ENCODE measurements around the gene FGF12. TPM values are rescaled to one million over a fixed set of nuclear protein-coding genes. Genes with fewer than 3 reads are reported as not detected.

The FGF12 gene
- polyA plus RNA-seq, 1 experiment = not detected

- H3K4me3 ChIP-seq (ENCODE audit: low read depth, low read length) = no peak overlapping the region
- TF ChIP-seq CTCF (IDR thresholded peaks at IDR 0.05; ENCODE audit: low read depth, low read length) = no peak
- no peak overlapping the region for H3K27ac ChIP-seq (ENCODE audit: low read depth, low read length)
- H3K9me3 ChIP-seq (ENCODE audit: control insufficient read depth, insufficient read depth, low read length) = peaks cover 2% of the 10 kb centered on the region; the same call in 1 of the 2 replicates
- POLR2A ChIA-PET = no interaction called here
- no peaks in the 10 kb centered on the region for H3K27me3 ChIP-seq (ENCODE audit: control insufficient read depth, insufficient read depth, low read length)
- DNase-seq (ENCODE audit: low read depth, low spot score) = no peak
- CTCF ChIA-PET = no interaction called here
Measured at GRCh38 chr3:192260116-192261010, 467.0 kb downstream of the FGF12 start.

GRCh38 chr3:192259661-192260060 lies 467.7 kb downstream of the FGF12 start:
- TF ChIP-seq CTCF (IDR thresholded peaks at IDR 0.05; ENCODE audit: low read depth, low read length) = no peak
- POLR2A ChIA-PET = no interaction called here
- Histone ChIP-seq H3K27me3 (ENCODE audit: control insufficient read depth, insufficient read depth, low read length) (no peaks in the 10 kb centered on the region), H3K27ac (ENCODE audit: low read depth, low read length) (no peak overlapping the region), H3K9me3 (ENCODE audit: control insufficient read depth, insufficient read depth, low read length) (peaks cover 2% of the 10 kb centered on the region; the same call in 1 of the 2 replicates), H3K4me3 (ENCODE audit: low read depth, low read length) (no peak overlapping the region)
- CTCF ChIA-PET = no interaction called here
- DNase-seq (ENCODE audit: low read depth, low spot score) = no peak

- H3K9me3 ChIP-seq (ENCODE audit: control insufficient read depth, insufficient read depth, low read length) = peaks cover 2% of the 10 kb centered on the region; the same call in 1 of the 2 replicates
- no peak for DNase-seq (ENCODE audit: low read depth, low spot score)
- no peak overlapping the region for H3K4me3 ChIP-seq (ENCODE audit: low read depth, low read length)
- ChIA-PET CTCF (no interaction called here), POLR2A (no interaction called here)
- no peak for TF ChIP-seq CTCF (IDR thresholded peaks at IDR 0.05; ENCODE audit: low read depth, low read length)
- H3K27ac ChIP-seq (ENCODE audit: low read depth, low read length) = no peak overlapping the region
- H3K27me3 ChIP-seq (ENCODE audit: control insufficient read depth, insufficient read depth, low read length) = no peaks in the 10 kb centered on the region
Measured at GRCh38 chr3:192258721-192259120, 468.6 kb downstream of the FGF12 start.

GRCh38 chr3:192255839-192256238 lies 471.5 kb downstream of the FGF12 start:
- no peak overlapping the region for H3K4me3 ChIP-seq (ENCODE audit: low read depth, low read length)
- no peaks in the 10 kb centered on the region for H3K27me3 ChIP-seq (ENCODE audit: control insufficient read depth, insufficient read depth, low read length)
- TF ChIP-seq CTCF (IDR thresholded peaks at IDR 0.05; ENCODE audit: low read depth, low read length) = no peak
- no peak overlapping the region for H3K27ac ChIP-seq (ENCODE audit: low read depth, low read length)
- ChIA-PET CTCF (interaction anchor here (0.6 kb wide), 1 partner anchor 839 kb away, joined by 3 read pairs; no protein-coding TSS in a partner anchor), POLR2A (no interaction called here)
- peaks cover 2% of the 10 kb centered on the region; the same call in 1 of the 2 replicates for H3K9me3 ChIP-seq (ENCODE audit: control insufficient read depth, insufficient read depth, low read length)
- DNase-seq (ENCODE audit: low read depth, low spot score) = no peak

- POLR2A ChIA-PET = no interaction called here
- H3K4me3 ChIP-seq (ENCODE audit: low read depth, low read length) = no peak overlapping the region
- no peak for DNase-seq (ENCODE audit: low read depth, low spot score)
- 0 out of 2 replicates have a peak, but pooled peaks cover 2% of the 10 kb centered on the region for H3K9me3 ChIP-seq (ENCODE audit: control insufficient read depth, insufficient read depth, low read length)
- no peaks in the 10 kb centered on the region for H3K27me3 ChIP-seq (ENCODE audit: control insufficient read depth, insufficient read depth, low read length)
- CTCF ChIA-PET = no interaction called here
- no peak overlapping the region for H3K27ac ChIP-seq (ENCODE audit: low read depth, low read length)
- TF ChIP-seq CTCF (IDR thresholded peaks at IDR 0.05; ENCODE audit: low read depth, low read length) = no peak
Measured at GRCh38 chr3:192253138-192253887, 474.0 kb downstream of the FGF12 start.
